Neural progenitor cell (in vitro differentiated cells): ENCODE results near the gene FHIP1A.

ENCODE experiments used
- EZH2 ChIP-seq: fragments of 200-600 bp; sonication (generic); IDR thresholded peaks from 2 replicates; pipeline ENCODE4 v1.6.1; 2017; ENCODE audit warnings: antibody characterized with exemption, mild to moderate bottlenecking, moderate library complexity
- EZH2phosphoT487 ChIP-seq: fragments of 200-600 bp; sonication (generic); IDR thresholded peaks from 2 replicates; pipeline ENCODE4 v1.6.1; 2017; ENCODE audit warnings: antibody characterized with exemption
- TF ChIP-seq, protein P1 (sequence below): fragments of 200-600 bp; sonication (generic); IDR thresholded peaks from 2 replicates; pipeline ENCODE4 v1.5.1; 2017; ENCODE audit warnings: antibody characterized with exemption, mild to moderate bottlenecking

DNA sequence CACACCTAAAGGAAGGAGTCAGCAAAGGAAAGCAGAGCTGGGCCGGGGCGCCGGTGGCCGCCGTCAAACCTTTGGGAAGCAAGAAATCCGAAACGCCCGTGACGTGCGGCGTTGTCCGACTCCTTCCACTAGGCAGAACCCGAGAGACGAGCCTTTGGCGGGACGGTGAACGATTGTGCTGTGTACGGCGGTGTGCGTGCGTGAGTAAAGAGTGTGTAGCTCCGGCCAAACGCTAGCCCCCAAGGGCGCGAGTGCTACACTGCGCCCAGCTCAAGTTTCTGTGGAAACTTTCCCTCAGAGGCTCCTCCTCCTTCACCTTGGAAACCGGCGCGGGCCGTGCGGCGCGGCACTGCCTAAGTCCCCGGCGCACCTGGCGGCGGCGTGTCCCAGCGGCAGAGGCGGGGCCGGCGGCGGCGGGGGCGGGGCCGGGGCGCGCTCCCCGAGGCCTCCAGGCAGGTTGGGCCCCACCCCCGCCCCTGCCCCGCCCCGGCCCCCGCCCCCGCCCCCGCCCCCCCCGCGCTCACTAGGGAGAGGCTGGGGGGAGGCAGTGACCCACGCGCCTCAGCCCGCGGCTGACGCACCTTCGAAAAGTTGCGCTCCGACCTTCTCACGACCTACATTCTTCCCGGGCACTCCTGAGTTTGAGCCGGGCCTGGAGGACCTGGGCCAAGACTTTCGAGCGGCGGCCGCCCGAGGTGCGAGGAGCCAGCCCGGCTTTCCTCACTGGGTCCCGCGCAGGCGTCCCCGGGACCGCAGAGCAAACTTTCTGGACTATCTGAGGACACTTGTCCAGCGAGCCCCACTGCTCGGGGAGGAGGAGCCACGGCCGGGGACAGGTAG lies at the start of gene FHIP1A:
- TF ChIP-seq, protein P1, sequence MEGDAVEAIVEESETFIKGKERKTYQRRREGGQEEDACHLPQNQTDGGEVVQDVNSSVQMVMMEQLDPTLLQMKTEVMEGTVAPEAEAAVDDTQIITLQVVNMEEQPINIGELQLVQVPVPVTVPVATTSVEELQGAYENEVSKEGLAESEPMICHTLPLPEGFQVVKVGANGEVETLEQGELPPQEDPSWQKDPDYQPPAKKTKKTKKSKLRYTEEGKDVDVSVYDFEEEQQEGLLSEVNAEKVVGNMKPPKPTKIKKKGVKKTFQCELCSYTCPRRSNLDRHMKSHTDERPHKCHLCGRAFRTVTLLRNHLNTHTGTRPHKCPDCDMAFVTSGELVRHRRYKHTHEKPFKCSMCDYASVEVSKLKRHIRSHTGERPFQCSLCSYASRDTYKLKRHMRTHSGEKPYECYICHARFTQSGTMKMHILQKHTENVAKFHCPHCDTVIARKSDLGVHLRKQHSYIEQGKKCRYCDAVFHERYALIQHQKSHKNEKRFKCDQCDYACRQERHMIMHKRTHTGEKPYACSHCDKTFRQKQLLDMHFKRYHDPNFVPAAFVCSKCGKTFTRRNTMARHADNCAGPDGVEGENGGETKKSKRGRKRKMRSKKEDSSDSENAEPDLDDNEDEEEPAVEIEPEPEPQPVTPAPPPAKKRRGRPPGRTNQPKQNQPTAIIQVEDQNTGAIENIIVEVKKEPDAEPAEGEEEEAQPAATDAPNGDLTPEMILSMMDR = no peak
- TF ChIP-seq EZH2phosphoT487 (peak; percentile 13), EZH2 (peak; percentile 82)
